ENCODE results near the gene GALK1. TPM values are rescaled to one million over a fixed set of nuclear protein-coding genes. Genes with fewer than 3 reads are reported as not detected.

GALK1 gene
- polyA plus RNA-seq, 1 donor (not counting 4 experiments of a cell fraction or from before 2014, with no cell fraction given), result 1.3 TPM

DNA sequence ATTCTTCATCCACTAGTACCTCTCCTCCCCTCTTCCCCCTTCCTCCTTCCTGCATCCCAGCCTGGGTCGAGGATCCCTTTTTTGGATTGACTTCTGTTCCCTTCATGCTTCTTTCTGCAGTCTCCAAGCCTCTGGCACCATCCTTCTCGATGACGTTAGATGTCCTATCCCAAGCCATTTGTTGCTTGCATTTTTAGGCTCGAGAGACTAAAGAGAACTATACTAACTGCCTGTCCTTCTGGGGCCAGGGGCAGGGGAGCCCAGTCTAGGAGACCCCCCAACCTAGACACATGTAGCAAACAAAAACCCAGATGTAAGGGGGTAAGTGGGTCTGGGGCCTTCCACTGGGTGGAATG lies 43.5 kb upstream of the GALK1 start:
- Histone ChIP-seq H3K4me2 (ENCODE audit: control insufficient read depth, extremely low read depth, insufficient read depth, low read depth, low read length) (no peak overlapping the region), H3K4me3 (ENCODE audit: control insufficient read depth in 2 of 3, extremely low read depth in 1 of 3, insufficient read depth in 2 of 3, low read depth in 1 of 3, low read length in 3 of 3) (no peak overlapping the region), H3K79me2 (ENCODE audit: control insufficient read depth, insufficient read depth, low read length) (no peaks in the 10 kb centered on the region), H3K9ac (ENCODE audit: control insufficient read depth, extremely low read depth, insufficient read depth, low read length) (peak overlapping the region; percentile 46), H4K20me1 (ENCODE audit: control insufficient read depth, extremely low read depth, insufficient read depth, low read length) (no peaks in the 10 kb centered on the region), H3K4me1 (ENCODE audit: control insufficient read depth, extremely low read depth, insufficient read depth, low read length) (peaks cover 21% of the 10 kb centered on the region), H3K36me3 (ENCODE audit: control insufficient read depth in 2 of 2, extremely low read depth in 1 of 2, insufficient read depth in 2 of 2, low read length in 2 of 2) (peaks cover 2 to 3% of the 10 kb centered on the region in 2 experiments), H3K27ac (ENCODE audit: control insufficient read depth, insufficient read depth, low read length) (peak overlapping the region; percentile 29), H3K9me3 (ENCODE audit: control insufficient read depth, low read depth, low read length) (no peaks in the 10 kb centered on the region), H2AFZ (ENCODE audit: control insufficient read depth, low read length) (peak overlapping the region; percentile 27), H3K9me1 (ENCODE audit: control insufficient read depth, extremely low read depth, insufficient read depth, low read length) (peaks cover 3% of the 10 kb centered on the region), H3K27me3 (ENCODE audit: control insufficient read depth, extremely low read depth, insufficient read depth, low read length) (no peaks in the 10 kb centered on the region)
- DNase-seq (ENCODE audit: low read depth, low spot score) (no peak), FAIRE-seq (no peak)
- no peak for TF ChIP-seq EZH2 (IDR thresholded peaks at IDR 0.05; ENCODE audit: low read length)
- TF ChIP-seq, protein P1, sequence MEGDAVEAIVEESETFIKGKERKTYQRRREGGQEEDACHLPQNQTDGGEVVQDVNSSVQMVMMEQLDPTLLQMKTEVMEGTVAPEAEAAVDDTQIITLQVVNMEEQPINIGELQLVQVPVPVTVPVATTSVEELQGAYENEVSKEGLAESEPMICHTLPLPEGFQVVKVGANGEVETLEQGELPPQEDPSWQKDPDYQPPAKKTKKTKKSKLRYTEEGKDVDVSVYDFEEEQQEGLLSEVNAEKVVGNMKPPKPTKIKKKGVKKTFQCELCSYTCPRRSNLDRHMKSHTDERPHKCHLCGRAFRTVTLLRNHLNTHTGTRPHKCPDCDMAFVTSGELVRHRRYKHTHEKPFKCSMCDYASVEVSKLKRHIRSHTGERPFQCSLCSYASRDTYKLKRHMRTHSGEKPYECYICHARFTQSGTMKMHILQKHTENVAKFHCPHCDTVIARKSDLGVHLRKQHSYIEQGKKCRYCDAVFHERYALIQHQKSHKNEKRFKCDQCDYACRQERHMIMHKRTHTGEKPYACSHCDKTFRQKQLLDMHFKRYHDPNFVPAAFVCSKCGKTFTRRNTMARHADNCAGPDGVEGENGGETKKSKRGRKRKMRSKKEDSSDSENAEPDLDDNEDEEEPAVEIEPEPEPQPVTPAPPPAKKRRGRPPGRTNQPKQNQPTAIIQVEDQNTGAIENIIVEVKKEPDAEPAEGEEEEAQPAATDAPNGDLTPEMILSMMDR (optimal IDR thresholded peaks at IDR 0.05 in 1 of 3, IDR thresholded peaks at IDR 0.05 in 1 of 3, conservative IDR thresholded peaks at IDR 0.05 in 1 of 3; ENCODE audit: extremely low read depth in 1 of 3, insufficient read depth in 2 of 3, low read length in 3 of 3), result no peak
- dilution Hi-C loops (cut with MboI; ENCODE audit: extremely low pct_ligation_motif_present, low sequenced_read_pairs), result no loop called here

DNA sequence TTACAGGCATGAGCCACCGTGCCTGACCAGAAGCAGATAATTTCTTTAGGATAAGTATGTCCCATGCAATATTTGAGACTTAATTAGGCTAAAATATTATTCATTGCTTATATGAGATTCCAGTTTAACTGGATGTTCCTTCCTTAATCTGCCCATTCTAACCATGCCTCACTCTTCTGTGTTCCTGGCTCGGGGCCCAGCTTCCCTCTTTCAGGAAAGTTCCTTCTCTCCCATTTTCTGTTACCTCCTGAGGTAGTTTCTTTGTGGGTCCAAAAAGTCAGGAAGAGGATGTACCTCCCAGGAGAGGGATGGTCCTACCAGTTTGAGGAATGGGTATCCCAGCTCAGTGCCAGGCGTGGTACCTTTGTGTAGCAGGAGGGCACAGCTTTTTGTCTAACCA lies 42.9 kb upstream of the GALK1 start:
- DNase-seq (ENCODE audit: low read depth, low spot score) (no peak), FAIRE-seq (no peak)
- H3K79me2 ChIP-seq (ENCODE audit: control insufficient read depth, insufficient read depth, low read length), result no peaks in the 10 kb centered on the region
- H3K27me3 ChIP-seq (ENCODE audit: control insufficient read depth, extremely low read depth, insufficient read depth, low read length), result no peaks in the 10 kb centered on the region
- H3K4me1 ChIP-seq (ENCODE audit: control insufficient read depth, extremely low read depth, insufficient read depth, low read length), result peaks cover 21% of the 10 kb centered on the region
- H3K27ac ChIP-seq (ENCODE audit: control insufficient read depth, insufficient read depth, low read length), result no peak overlapping the region
- no peak overlapping the region for H3K9ac ChIP-seq (ENCODE audit: control insufficient read depth, extremely low read depth, insufficient read depth, low read length)
- dilution Hi-C loops (cut with MboI; ENCODE audit: extremely low pct_ligation_motif_present, low sequenced_read_pairs), result no loop called here
- H3K36me3 ChIP-seq (ENCODE audit: control insufficient read depth in 2 of 2, extremely low read depth in 1 of 2, insufficient read depth in 2 of 2, low read length in 2 of 2), result peaks cover 2 to 3% of the 10 kb centered on the region in 2 experiments
- H3K4me2 ChIP-seq (ENCODE audit: control insufficient read depth, extremely low read depth, insufficient read depth, low read depth, low read length), result no peak overlapping the region
- no peaks in the 10 kb centered on the region for H3K9me3 ChIP-seq (ENCODE audit: control insufficient read depth, low read depth, low read length)
- H4K20me1 ChIP-seq (ENCODE audit: control insufficient read depth, extremely low read depth, insufficient read depth, low read length), result no peaks in the 10 kb centered on the region
- peaks cover 3% of the 10 kb centered on the region for H3K9me1 ChIP-seq (ENCODE audit: control insufficient read depth, extremely low read depth, insufficient read depth, low read length)
- H2AFZ ChIP-seq (ENCODE audit: control insufficient read depth, low read length), result no peak overlapping the region
- TF ChIP-seq, protein P1 (optimal IDR thresholded peaks at IDR 0.05 in 1 of 3, IDR thresholded peaks at IDR 0.05 in 1 of 3, conservative IDR thresholded peaks at IDR 0.05 in 1 of 3; ENCODE audit: extremely low read depth in 1 of 3, insufficient read depth in 2 of 3, low read length in 3 of 3), result no peak
- no peak for TF ChIP-seq EZH2 (IDR thresholded peaks at IDR 0.05; ENCODE audit: low read length)
- H3K4me3 ChIP-seq (ENCODE audit: control insufficient read depth in 2 of 3, extremely low read depth in 1 of 3, insufficient read depth in 2 of 3, low read depth in 1 of 3, low read length in 3 of 3), result no peak overlapping the region
